HG02840 (cell line): ENCODE measurements around the gene HARBI1.
"Not testable (repeated sequence)": the region's sequence is repeated elsewhere in the genome, so short reads cannot be mapped to it uniquely, and the experiment has no call there.

Source experiments
- ATAC-seq: cut with Tn5 transposase; IDR thresholded peaks from one replicate; pipeline ENCODE4 v1.9.1; 2021; ENCODE audit warnings: mild to moderate bottlenecking, moderate library complexity, moderate number of reproducible peaks; ENCODE audit not compliant: unreplicated experiment, low FRiP score

HARBI1 gene

DNA sequence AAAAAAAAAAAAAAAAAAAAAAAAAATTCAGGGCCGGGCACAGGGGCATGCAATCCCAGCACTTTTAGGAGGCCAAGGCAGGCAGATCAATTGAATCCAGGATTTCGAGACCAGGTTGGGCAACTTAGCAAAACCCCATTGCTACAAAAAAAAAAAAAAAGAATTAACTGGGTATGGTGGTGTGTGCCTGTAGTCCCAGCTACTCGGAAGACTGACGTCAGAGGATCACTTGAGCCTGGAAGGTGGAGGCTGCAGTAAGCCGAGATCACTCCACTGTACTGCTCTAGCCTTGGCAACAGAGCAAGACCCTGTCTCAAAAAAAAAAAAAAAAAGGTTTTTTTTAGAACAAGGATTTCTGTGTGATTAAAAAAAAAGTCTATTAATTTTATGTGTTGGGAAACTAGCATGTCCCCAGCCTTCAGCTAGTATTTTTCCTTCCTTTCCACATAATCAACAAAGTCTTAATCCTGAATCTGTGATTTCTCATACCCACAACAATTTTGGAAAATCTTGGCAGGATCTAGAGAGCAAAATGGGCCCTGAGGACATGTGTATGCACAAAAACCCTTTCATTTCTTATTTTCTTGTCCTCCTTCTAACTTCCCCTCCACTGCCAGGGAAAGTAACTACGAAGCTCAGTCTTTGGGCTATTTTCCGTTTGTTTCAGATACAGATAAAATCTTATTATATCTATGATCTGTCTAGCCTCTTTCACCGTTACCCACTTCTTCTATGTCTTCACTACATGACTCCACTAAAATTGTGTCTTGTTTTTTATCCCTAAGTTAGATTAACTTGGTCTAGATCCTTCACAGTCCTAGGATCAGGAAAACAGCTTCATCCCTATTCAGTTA lies 17.5 kb downstream of the HARBI1 start:
- no peak for ATAC-seq

GRCh38 chr11:46597609-46598219 lies 19.3 kb downstream of the HARBI1 start:
- no peak for ATAC-seq

- no peak for ATAC-seq
These were observed 19.9 kb downstream of the HARBI1 start for GRCh38 chr11:46597155-46597554.

- no peak for ATAC-seq
These were observed 22.2 kb downstream of the HARBI1 start for GRCh38 chr11:46594785-46595184.

GRCh38 chr11:46594374-46594700 lies 22.7 kb downstream of the HARBI1 start:
- no peak for ATAC-seq

DNA sequence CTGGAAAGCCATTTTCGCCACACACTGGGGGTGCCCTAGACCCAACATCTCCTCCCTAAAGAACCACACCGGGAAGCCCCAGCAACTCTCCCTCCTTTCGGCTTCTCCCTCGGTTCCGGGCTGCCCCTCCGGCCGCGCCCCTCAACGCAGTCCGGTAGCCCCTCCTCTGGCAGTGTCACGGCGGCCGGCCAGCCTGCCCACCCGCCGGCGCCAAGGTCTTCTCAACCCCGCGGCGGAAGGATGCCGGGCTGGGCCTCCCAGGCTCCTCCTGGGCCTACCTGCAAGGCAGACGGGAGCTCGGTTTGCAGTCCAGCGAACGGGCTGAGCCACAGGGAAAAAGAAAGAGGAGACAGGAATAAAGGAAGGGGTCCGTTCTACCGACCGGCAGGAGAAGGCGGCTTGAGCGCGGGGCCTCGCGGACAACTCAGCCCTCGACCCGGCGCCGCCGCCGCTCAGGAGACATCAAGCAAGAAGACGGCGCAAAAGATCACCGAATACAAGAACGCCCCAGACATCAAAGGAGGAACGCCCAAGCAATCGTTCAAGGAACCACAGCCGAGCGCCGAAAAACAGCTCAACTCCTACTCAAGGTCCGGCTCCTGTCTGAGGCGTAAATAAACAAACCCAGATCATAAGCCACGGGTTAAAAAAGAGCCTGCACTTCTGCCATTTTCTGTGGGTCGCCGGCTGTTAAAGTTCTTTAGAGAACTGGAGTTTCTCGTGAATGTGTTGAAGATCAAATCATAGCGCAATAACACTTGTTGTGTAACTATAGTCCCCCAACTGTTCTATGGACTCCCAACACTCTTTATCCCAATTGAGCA lies 23.3 kb downstream of the HARBI1 start, which contains the start of gene AMBRA1:
AMBRA1 (minus strand) TSS at position 474 of the 824 bp plus-strand sequence. CDS start 45,643 bp downstream, outside the sequence.
- peak; percentile 82 for ATAC-seq

- no peak for ATAC-seq
These were observed 26.1 kb downstream of the HARBI1 start for GRCh38 chr11:46590740-46591605.

DNA sequence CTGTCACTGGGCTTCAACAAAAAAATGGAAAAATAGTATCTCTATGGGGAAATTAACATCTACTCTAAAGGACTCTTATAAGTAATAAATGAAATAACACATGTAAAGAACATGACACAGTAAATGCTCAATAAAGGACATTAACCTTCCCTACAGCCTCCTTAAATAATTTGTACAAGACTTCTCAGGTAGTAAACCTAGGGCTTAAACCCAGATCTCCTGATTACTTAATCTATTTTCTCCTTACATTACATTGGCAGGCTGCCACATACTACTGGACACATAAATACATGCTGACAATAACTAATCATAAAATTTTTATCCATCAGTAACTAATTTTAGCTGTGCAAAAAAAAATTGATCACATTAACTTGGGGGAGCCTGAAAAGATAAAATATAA lies 28.1 kb downstream of the HARBI1 start:
- ATAC-seq: no peak

DNA sequence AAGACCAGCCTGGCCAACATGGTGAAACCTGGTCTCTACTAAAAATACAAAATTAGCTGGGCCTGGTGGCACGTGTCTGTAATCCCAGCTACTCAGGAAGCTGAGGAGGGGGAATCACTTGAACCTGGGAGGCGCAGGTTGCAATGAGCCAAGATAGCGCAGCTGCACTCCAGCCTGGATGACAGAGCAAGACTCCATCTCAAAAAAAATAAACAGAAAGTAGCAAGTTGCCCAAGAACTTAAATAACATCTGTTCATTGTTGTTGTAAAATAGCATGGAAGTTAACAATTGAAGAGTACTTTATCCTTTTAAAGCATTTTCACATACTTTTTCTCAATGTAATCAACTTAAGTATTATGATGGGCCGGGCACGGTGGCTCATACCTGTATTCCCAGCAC lies 28.9 kb downstream of the HARBI1 start:
- ATAC-seq: no peak

GRCh38 chr11:46583513-46583912 lies 33.5 kb downstream of the HARBI1 start:
- ATAC-seq: not testable (repeated sequence)

- no peak for ATAC-seq
These were observed 34.4 kb downstream of the HARBI1 start for GRCh38 chr11:46582588-46582987.

GRCh38 chr11:46577058-46577457 lies 40.0 kb downstream of the HARBI1 start:
- ATAC-seq: no peak

- no peak for ATAC-seq
These were observed 42.4 kb downstream of the HARBI1 start for GRCh38 chr11:46574656-46575055.

- ATAC-seq: no peak
These were observed 46.1 kb downstream of the HARBI1 start for GRCh38 chr11:46570790-46571398.

DNA sequence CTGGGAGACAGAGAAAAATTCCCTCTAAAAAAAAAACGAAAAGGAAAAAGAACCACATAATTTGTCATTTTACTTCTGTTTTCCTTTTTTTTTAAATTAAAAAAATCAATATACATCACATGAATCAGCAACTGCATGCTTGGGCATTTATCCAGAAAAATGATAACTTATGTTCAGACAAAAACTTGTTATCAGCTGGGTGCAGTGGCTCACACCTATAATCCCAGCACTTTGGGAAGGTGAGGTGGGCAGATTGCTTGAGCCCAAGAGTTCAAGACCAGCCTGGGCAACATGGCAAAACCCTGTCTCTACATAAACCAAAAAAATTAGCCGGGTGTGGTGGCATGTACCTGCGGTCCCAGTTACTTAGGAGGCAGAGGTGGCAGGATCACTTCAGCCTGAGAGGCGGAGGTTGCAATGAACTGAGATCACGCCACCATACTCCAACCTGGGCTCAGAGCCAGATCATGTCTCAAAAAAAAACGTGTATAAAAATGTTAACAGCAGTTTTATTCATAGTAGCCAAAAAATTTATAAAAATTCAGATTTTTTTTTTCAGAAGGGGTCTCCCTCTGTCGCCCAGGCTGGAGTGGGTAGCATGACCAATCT lies 51.7 kb downstream of the HARBI1 start:
- no peak for ATAC-seq

- ATAC-seq: no peak
These were observed 52.6 kb downstream of the HARBI1 start for GRCh38 chr11:46564459-46564858.

GRCh38 chr11:46562527-46562926 lies 54.5 kb downstream of the HARBI1 start:
- no peak for ATAC-seq

DNA sequence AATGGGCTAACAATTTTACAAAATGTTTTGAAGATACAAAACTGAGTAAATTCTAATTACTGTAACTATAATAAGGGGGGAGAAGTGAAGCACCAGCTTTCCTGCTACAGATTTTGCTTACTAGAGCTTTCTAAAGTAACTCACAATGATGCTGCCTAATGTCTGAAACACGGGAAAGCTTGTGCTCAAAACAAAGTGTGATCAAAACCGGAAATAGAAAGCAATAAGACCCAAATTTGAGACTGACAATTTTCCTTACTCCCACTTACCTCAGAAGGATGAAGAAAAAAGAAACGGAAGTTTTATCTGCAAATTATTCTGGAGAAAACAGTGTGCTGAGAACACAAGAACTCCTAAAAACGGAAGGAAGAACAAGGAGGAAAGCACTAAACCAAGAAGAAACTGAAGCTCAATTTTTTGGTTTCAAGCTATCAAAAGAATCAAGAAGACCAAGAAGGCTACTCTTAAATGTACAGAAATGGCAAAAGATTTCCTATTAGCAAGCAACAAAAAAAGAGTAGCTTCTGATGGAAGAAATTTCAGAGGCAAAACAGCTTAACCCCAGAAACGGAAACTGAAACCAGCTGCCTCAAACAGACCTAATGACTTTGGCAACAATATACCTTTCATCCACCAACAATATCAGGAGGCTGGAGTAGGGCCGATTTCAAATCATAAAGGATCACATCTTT lies 56.6 kb downstream of the HARBI1 start:
- ATAC-seq: no peak

DNA sequence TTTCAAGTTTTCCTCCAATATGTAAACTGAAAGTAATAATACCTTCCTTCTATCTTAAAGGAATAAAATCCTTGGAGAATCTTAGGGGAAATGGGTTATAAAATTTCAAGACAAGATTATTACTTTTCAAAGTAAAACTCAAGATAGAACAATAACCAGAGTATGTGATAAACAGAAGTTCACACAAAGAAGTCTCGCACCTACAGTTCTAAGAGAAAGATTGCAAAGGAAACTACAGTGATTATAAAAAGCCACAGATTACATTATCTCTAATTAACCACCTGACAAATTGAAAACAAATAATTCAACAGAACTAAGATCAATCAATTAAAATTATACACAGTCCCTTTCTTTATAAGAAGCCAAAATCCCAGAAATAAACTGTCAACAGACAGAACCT lies 57.2 kb downstream of the HARBI1 start:
- no peak for ATAC-seq
